Measurements from ENCODE around the gene SFSWAP. TPM values are rescaled to one million over a fixed set of nuclear protein-coding genes. Genes with fewer than 3 reads are reported as not detected.
A peak's percentile ranks its signal among the peaks of the same experiment; 100 is the strongest.

SFSWAP gene
- total and polyA plus RNA-seq, 2 of the 8 experiments (the other 6 are each of a cell fraction or from before 2014, with no cell fraction given): 36.5 to 49.5 TPM

DNA sequence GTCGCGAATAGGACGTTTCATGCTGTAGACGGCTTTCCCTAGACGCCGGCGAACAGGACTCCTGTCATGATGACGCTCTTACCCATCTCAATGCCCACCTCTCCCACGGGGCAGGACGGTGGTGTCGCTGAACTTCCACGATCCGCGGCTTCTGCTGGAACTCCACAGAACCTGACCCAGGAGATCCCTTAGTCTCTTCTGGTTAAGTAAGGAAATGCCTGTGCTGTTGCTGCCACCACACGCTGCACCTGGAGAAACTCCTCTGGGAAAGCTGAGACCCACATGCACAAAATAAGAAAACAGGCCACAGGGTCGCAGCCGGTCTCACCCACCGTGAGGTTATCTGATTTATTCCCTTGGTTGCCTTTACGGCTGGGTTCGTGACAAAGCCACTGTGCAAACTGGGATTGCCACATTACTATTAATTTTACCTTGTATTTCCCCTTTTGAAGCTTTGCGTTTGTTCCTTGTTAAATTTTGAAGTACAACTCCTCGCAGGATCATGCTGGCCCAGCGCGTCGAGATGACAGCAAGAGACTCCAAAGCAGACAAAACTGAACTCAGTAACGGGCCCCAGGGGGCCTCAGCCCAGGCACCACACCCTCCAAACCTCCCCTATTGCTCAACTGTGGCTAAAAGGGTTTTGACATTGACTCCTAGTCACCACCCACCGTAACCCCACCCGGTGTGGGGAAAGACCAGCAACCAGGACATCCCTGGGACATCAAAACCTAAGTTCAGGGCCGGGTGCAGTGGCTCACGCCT, 108.1 kb downstream of the SFSWAP start:
- Histone ChIP-seq H2BK15ac (ENCODE audit: low read length) (no peak overlapping the region), H3K23ac (ENCODE audit: insufficient read length) (no peak overlapping the region), H4K5ac (ENCODE audit: insufficient read length, low read depth, low read length) (no peak overlapping the region), H2AFZ (ENCODE audit: low read length) (0 out of 2 replicates have a peak overlapping the region, but pooled peaks have one; percentile 39), H2BK20ac (ENCODE audit: low read length) (no peak overlapping the region), H2BK12ac (ENCODE audit: low read depth, low read length) (0 out of 2 replicates have a peak overlapping the region, but pooled peaks have one; percentile 27), H3K9ac (replicated peaks in 1 of 4; ENCODE audit: extremely low read depth in 1 of 4, low read depth in 3 of 4, low read length in 3 of 4) (no peak overlapping the region), H3K79me2 (ENCODE audit: control insufficient read depth in 1 of 2, insufficient read depth in 2 of 2, low read length in 2 of 2) (no peaks in the 10 kb centered on the region), H4K8ac (ENCODE audit: extremely low read depth, insufficient read depth, low read length) (no peak overlapping the region), H2AK5ac (ENCODE audit: low read depth, low read length) (no peak overlapping the region), H3K79me1 (ENCODE audit: low read depth, low read length) (no peaks in the 10 kb centered on the region), H4K91ac (replicated peaks; ENCODE audit: insufficient read length, low read length) (no peak overlapping the region), H3K9me3 (ENCODE audit: insufficient read depth in 2 of 2, low read depth in 1 of 2, low read length in 1 of 2) (no peaks in the 10 kb centered on the region), H3K27me3 (replicated peaks in 1 of 4; ENCODE audit: control insufficient read depth in 3 of 4, extremely low read depth in 1 of 4, insufficient read depth in 3 of 4, low read length in 3 of 4) (no peaks in the 10 kb centered on the region; a peak in 1 of 7 replicates), H3K4me1 (replicated peaks in 1 of 4; ENCODE audit: control insufficient read depth in 3 of 4, insufficient read depth in 4 of 4, low read length in 3 of 4) (no peaks in the 10 kb centered on the region), H3K23me2 (ENCODE audit: low read depth, low read length) (no peaks in the 10 kb centered on the region), H2BK5ac (ENCODE audit: low read depth, low read length) (no peak overlapping the region), H3K14ac (ENCODE audit: insufficient read length) (no peak overlapping the region), H2BK120ac (replicated peaks; ENCODE audit: low read depth, low read length) (no peak overlapping the region), H3K36me3 (ENCODE audit: control insufficient read depth in 2 of 4, insufficient read depth in 4 of 4, low read length in 3 of 4) (no peaks in the 10 kb centered on the region), H3K4me3 (ENCODE audit: extremely low read depth in 1 of 4, insufficient read depth in 2 of 4, low read depth in 3 of 4, low read length in 4 of 4) (no peak overlapping the region), H3K18ac (ENCODE audit: extremely low read depth, low read length) (no peak overlapping the region), H3K56ac (replicated peaks; ENCODE audit: insufficient read length, low read depth, low read length) (no peak overlapping the region), H4K20me1 (replicated peaks in 1 of 2; ENCODE audit: control insufficient read depth in 1 of 2, insufficient read depth in 2 of 2, low read length in 2 of 2) (no peaks in the 10 kb centered on the region), H3K4me2 (ENCODE audit: insufficient read depth in 1 of 2, low read depth in 2 of 2, low read length in 2 of 2) (no peak overlapping the region), H3K27ac (ENCODE audit: low read depth, low read length) (no peak overlapping the region), H3K4ac (replicated peaks; ENCODE audit: insufficient read length, low read depth, low read length) (no peak overlapping the region)
- DNase-seq (ENCODE audit: low read depth in 1 of 2, low spot score in 2 of 2) (no peak), FAIRE-seq (no peak)
- no peak for TF ChIP-seq KDM5A (IDR thresholded peaks at IDR 0.05; ENCODE audit: low read length)
- TF ChIP-seq RAD21 (IDR thresholded peaks at IDR 0.05 in 1 of 2, conservative IDR thresholded peaks at IDR 0.05 in 1 of 2; ENCODE audit: low read depth in 2 of 2, low read length in 2 of 2): peak; percentile 25; a peak in 2 of 4 replicates
- ChIA-PET CTCF (ENCODE audit: partially characterized antibody) (interaction anchor here (0.6 to 0.9 kb wide), 3 partner anchors 10 to 489 kb away, joined by 3 read pairs; no protein-coding TSS in a partner anchor), POLR2A (ENCODE audit: partially characterized antibody) (no interaction called here)
- 92% methylated on average over 29 of the region's 30 CpGs; no CpG with 5 or more reads in 1 of the 2 experiments for WGBS, 2 experiments (ENCODE audit: extremely low coverage in 1 of 2, insufficient coverage in 1 of 2, insufficient read length in 1 of 2, insufficient replicate concordance in 2 of 2, low coverage in 1 of 2, low lambda C conversion rate in 2 of 2, missing lambda C conversion rate in 1 of 2)
